ENCODE measurements around the gene DOCK4.

The DOCK4 gene

DNA sequence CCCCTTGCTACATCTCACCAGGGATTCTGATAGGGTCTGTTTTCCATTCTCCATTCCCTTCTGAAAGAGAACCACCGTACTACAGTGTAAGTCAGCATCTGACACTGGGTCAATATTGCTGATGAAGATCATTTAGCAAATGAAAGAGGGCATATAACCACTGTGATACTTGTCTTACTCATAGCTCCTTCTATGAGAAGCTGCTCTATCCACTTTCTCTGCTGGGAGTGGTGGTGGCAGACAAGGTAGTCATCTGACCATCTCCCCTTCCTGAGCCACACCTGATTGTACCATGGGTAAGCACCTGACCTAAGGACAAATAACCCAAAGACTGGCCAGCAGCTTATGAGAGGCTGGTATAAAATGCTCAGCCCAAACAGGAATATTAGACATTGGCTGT lies 220.4 kb downstream of the DOCK4 start:
- Histone ChIP-seq H3K27me3 (ENCODE audit: control insufficient read depth in 1 of 2, insufficient read depth in 1 of 2, low read length in 2 of 2) (no peaks in the 10 kb centered on the region), H3K4ac (ENCODE audit: low read depth in 1 of 2, low read length in 2 of 2) (no peak overlapping the region), H3K79me1 (replicated peaks; ENCODE audit: low read length, poor library complexity, severe bottlenecking) (peaks cover 14% of the 10 kb centered on the region), H2AFZ (ENCODE audit: low read depth, low read length) (no peak overlapping the region), H2BK12ac (ENCODE audit: low read length in 2 of 2) (no peak overlapping the region), H2BK5ac (ENCODE audit: low read depth, low read length, poor library complexity, severe bottlenecking) (no peak overlapping the region), H3K9ac (ENCODE audit: low read length) (no peak overlapping the region), H3K27ac (ENCODE audit: low read length, poor library complexity, severe bottlenecking) (no peak overlapping the region), H3K23ac (ENCODE audit: low read length in 2 of 2) (no peak overlapping the region), H3K14ac (ENCODE audit: low read length in 2 of 2) (no peak overlapping the region), H2BK15ac (ENCODE audit: low read depth, poor library complexity, severe bottlenecking) (no peak overlapping the region), H3K36me3 (ENCODE audit: control insufficient read depth in 1 of 2, insufficient read depth in 2 of 2, low read depth in 1 of 2, low read length in 2 of 2) (peaks cover 13 to 23% of the 10 kb centered on the region in 2 experiments), H3K9me3 (ENCODE audit: control insufficient read depth, low read length) (no peaks in the 10 kb centered on the region), H3K18ac (ENCODE audit: low read depth in 1 of 2, low read length in 2 of 2) (no peak overlapping the region), H4K91ac (ENCODE audit: low read length) (no peak overlapping the region), H3K4me2 (ENCODE audit: low read length, poor library complexity, severe bottlenecking) (no peak overlapping the region), H3K4me1 (ENCODE audit: control insufficient read depth, insufficient read depth, low read depth, low read length) (no peaks in the 10 kb centered on the region), H2AK5ac (ENCODE audit: low read length, severe bottlenecking) (no peak overlapping the region), H4K8ac (ENCODE audit: low read length) (no peak overlapping the region), H2BK120ac (ENCODE audit: low read depth, low read length) (no peak overlapping the region), H3K4me3 (ENCODE audit: insufficient read depth in 1 of 2, low read depth in 1 of 2, low read length in 2 of 2) (no peak overlapping the region)
- no peak for DNase-seq
- no CpG with 5 or more reads among the region's 1 CpG for WGBS

DNA sequence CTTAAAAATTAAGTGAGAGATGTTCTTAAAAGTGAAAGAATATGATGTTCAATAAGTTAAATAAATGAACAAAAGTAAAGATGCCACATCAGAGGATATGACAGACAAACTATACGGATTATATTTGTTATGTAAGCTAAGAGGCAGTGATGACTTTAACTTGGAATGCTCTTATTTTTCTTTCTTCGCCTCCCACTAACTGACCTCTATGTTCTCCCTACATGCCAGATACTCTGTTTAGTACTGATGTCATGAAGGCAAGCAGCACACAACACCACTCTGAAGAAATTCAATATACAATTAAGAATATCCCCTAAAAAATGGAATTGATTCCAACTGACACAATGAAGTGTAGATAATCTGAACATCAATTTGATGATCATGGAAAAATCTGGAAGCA lies 223.4 kb downstream of the DOCK4 start:
- Histone ChIP-seq H3K27me3 (ENCODE audit: control insufficient read depth in 1 of 2, insufficient read depth in 1 of 2, low read length in 2 of 2) (no peaks in the 10 kb centered on the region), H2AK5ac (ENCODE audit: low read length, severe bottlenecking) (no peak overlapping the region), H3K36me3 (ENCODE audit: control insufficient read depth in 1 of 2, insufficient read depth in 2 of 2, low read depth in 1 of 2, low read length in 2 of 2) (peaks cover 11 to 13% of the 10 kb centered on the region in 2 experiments), H3K9me3 (ENCODE audit: control insufficient read depth, low read length) (no peaks in the 10 kb centered on the region), H3K18ac (ENCODE audit: low read depth in 1 of 2, low read length in 2 of 2) (no peak overlapping the region), H2AFZ (ENCODE audit: low read depth, low read length) (no peak overlapping the region), H3K4me1 (ENCODE audit: control insufficient read depth, insufficient read depth, low read depth, low read length) (no peaks in the 10 kb centered on the region), H2BK12ac (ENCODE audit: low read length in 2 of 2) (no peak overlapping the region), H3K79me1 (replicated peaks; ENCODE audit: low read length, poor library complexity, severe bottlenecking) (peaks cover 20% of the 10 kb centered on the region), H3K4me2 (ENCODE audit: low read length, poor library complexity, severe bottlenecking) (no peak overlapping the region), H2BK120ac (ENCODE audit: low read depth, low read length) (no peak overlapping the region), H3K23ac (ENCODE audit: low read length in 2 of 2) (no peak overlapping the region), H3K14ac (ENCODE audit: low read length in 2 of 2) (no peak overlapping the region), H3K9ac (ENCODE audit: low read length) (no peak overlapping the region), H2BK5ac (ENCODE audit: low read depth, low read length, poor library complexity, severe bottlenecking) (no peak overlapping the region), H3K27ac (ENCODE audit: low read length, poor library complexity, severe bottlenecking) (no peak overlapping the region), H3K4me3 (ENCODE audit: insufficient read depth in 1 of 2, low read depth in 1 of 2, low read length in 2 of 2) (no peak overlapping the region), H2BK15ac (ENCODE audit: low read depth, poor library complexity, severe bottlenecking) (no peak overlapping the region), H4K8ac (ENCODE audit: low read length) (no peak overlapping the region), H3K4ac (ENCODE audit: low read depth in 1 of 2, low read length in 2 of 2) (no peak overlapping the region), H4K91ac (ENCODE audit: low read length) (no peak overlapping the region)
- WGBS = 83% methylated on average over 2 of the region's 2 CpGs
- DNase-seq = no peak

DNA sequence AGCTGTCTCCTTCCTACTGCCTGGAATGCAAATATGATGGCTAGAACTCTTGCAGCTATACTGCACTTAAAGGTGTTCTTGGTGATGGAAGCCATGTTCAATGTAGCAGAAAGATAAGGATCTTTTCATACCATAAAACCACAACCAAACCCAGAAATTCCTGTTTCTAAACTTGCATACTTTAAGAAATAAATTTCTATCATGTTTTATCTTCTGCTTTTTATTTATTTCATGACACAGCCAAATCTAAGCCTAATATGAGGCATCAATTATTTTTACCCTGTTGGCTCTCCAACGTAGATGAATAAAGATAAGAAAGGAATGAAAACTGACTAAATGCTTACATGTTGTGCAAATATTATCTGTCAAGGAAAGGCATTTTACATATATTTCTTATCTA lies 224.1 kb downstream of the DOCK4 start:
- no peaks in the 10 kb centered on the region for H3K9me3 ChIP-seq (ENCODE audit: control insufficient read depth, low read length)
- H3K23ac ChIP-seq (ENCODE audit: low read length in 2 of 2) = no peak overlapping the region
- H4K8ac ChIP-seq (ENCODE audit: low read length) = no peak overlapping the region
- H2BK12ac ChIP-seq (ENCODE audit: low read length in 2 of 2) = no peak overlapping the region
- no peak overlapping the region for H3K4ac ChIP-seq (ENCODE audit: low read depth in 1 of 2, low read length in 2 of 2)
- peaks cover 11 to 13% of the 10 kb centered on the region in 2 experiments for H3K36me3 ChIP-seq (ENCODE audit: control insufficient read depth in 1 of 2, insufficient read depth in 2 of 2, low read depth in 1 of 2, low read length in 2 of 2)
- no peak overlapping the region for H2AK5ac ChIP-seq (ENCODE audit: low read length, severe bottlenecking)
- H2BK5ac ChIP-seq (ENCODE audit: low read depth, low read length, poor library complexity, severe bottlenecking) = no peak overlapping the region
- H3K4me3 ChIP-seq (ENCODE audit: insufficient read depth in 1 of 2, low read depth in 1 of 2, low read length in 2 of 2) = no peak overlapping the region
- no peak overlapping the region for H3K9ac ChIP-seq (ENCODE audit: low read length)
- no CpG with 5 or more reads among the region's 1 CpG for WGBS
- H3K4me2 ChIP-seq (ENCODE audit: low read length, poor library complexity, severe bottlenecking) = no peak overlapping the region
- H3K27me3 ChIP-seq (ENCODE audit: control insufficient read depth in 1 of 2, insufficient read depth in 1 of 2, low read length in 2 of 2) = no peaks in the 10 kb centered on the region
- H2BK120ac ChIP-seq (ENCODE audit: low read depth, low read length) = no peak overlapping the region
- no peak overlapping the region for H3K14ac ChIP-seq (ENCODE audit: low read length in 2 of 2)
- H2BK15ac ChIP-seq (ENCODE audit: low read depth, poor library complexity, severe bottlenecking) = no peak overlapping the region
- H3K79me1 ChIP-seq (replicated peaks; ENCODE audit: low read length, poor library complexity, severe bottlenecking) = peaks cover 20% of the 10 kb centered on the region
- H3K27ac ChIP-seq (ENCODE audit: low read length, poor library complexity, severe bottlenecking) = no peak overlapping the region
- no peak overlapping the region for H3K18ac ChIP-seq (ENCODE audit: low read depth in 1 of 2, low read length in 2 of 2)
- DNase-seq = no peak
- no peak overlapping the region for H4K91ac ChIP-seq (ENCODE audit: low read length)
- no peaks in the 10 kb centered on the region for H3K4me1 ChIP-seq (ENCODE audit: control insufficient read depth, insufficient read depth, low read depth, low read length)
- H2AFZ ChIP-seq (ENCODE audit: low read depth, low read length) = no peak overlapping the region

DNA sequence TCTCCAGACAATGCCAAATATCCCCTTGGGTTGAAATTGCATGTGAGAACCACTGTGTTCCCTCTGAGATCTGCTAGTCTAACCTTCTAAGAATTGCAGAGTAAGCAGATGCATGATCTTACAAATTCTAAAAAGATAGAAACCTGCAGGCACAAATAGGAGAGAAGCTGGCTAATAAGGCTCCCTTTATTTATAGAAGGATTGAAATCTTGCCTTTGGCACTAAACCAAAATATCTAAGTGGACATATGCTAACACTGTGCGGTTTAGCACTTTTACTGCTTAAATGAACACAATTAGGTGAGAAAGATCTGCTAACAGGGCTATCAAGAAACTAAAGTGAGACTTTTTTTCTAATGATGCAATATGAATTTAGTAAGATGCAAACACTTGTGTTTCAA lies 225.5 kb downstream of the DOCK4 start:
- no peak overlapping the region for H3K4ac ChIP-seq (ENCODE audit: low read depth in 1 of 2, low read length in 2 of 2)
- H4K8ac ChIP-seq (ENCODE audit: low read length) = no peak overlapping the region
- no peak overlapping the region for H4K91ac ChIP-seq (ENCODE audit: low read length)
- peaks cover 11 to 20% of the 10 kb centered on the region in 2 experiments for H3K36me3 ChIP-seq (ENCODE audit: control insufficient read depth in 1 of 2, insufficient read depth in 2 of 2, low read depth in 1 of 2, low read length in 2 of 2)
- H3K23ac ChIP-seq (ENCODE audit: low read length in 2 of 2) = no peak overlapping the region
- no peak overlapping the region for H3K9ac ChIP-seq (ENCODE audit: low read length)
- H2BK15ac ChIP-seq (ENCODE audit: low read depth, poor library complexity, severe bottlenecking) = no peak overlapping the region
- DNase-seq = no peak
- peaks cover 18% of the 10 kb centered on the region for H3K79me1 ChIP-seq (replicated peaks; ENCODE audit: low read length, poor library complexity, severe bottlenecking)
- no peak overlapping the region for H2BK5ac ChIP-seq (ENCODE audit: low read depth, low read length, poor library complexity, severe bottlenecking)
- H3K4me3 ChIP-seq (ENCODE audit: insufficient read depth in 1 of 2, low read depth in 1 of 2, low read length in 2 of 2) = no peak overlapping the region
- no peaks in the 10 kb centered on the region for H3K27me3 ChIP-seq (ENCODE audit: control insufficient read depth in 1 of 2, insufficient read depth in 1 of 2, low read length in 2 of 2)
- H3K4me2 ChIP-seq (ENCODE audit: low read length, poor library complexity, severe bottlenecking) = no peak overlapping the region
- H3K4me1 ChIP-seq (ENCODE audit: control insufficient read depth, insufficient read depth, low read depth, low read length) = no peaks in the 10 kb centered on the region
- H2AFZ ChIP-seq (ENCODE audit: low read depth, low read length) = no peak overlapping the region
- no peak overlapping the region for H2BK12ac ChIP-seq (ENCODE audit: low read length in 2 of 2)
- H3K9me3 ChIP-seq (ENCODE audit: control insufficient read depth, low read length) = no peaks in the 10 kb centered on the region
- no peak overlapping the region for H3K18ac ChIP-seq (ENCODE audit: low read depth in 1 of 2, low read length in 2 of 2)
- WGBS = 83% methylated on average over 1 of the region's 1 CpG
- H2BK120ac ChIP-seq (ENCODE audit: low read depth, low read length) = no peak overlapping the region
- no peak overlapping the region for H3K14ac ChIP-seq (ENCODE audit: low read length in 2 of 2)
- no peak overlapping the region for H2AK5ac ChIP-seq (ENCODE audit: low read length, severe bottlenecking)
- H3K27ac ChIP-seq (ENCODE audit: low read length, poor library complexity, severe bottlenecking) = no peak overlapping the region
